Measurements from ENCODE around the gene APLNR. TPM values are rescaled to one million over a fixed set of nuclear protein-coding genes. Genes with fewer than 3 reads are reported as not detected.

The APLNR gene
- total RNA-seq, 1 donor from 2014 or later, result 1.2 TPM

DNA sequence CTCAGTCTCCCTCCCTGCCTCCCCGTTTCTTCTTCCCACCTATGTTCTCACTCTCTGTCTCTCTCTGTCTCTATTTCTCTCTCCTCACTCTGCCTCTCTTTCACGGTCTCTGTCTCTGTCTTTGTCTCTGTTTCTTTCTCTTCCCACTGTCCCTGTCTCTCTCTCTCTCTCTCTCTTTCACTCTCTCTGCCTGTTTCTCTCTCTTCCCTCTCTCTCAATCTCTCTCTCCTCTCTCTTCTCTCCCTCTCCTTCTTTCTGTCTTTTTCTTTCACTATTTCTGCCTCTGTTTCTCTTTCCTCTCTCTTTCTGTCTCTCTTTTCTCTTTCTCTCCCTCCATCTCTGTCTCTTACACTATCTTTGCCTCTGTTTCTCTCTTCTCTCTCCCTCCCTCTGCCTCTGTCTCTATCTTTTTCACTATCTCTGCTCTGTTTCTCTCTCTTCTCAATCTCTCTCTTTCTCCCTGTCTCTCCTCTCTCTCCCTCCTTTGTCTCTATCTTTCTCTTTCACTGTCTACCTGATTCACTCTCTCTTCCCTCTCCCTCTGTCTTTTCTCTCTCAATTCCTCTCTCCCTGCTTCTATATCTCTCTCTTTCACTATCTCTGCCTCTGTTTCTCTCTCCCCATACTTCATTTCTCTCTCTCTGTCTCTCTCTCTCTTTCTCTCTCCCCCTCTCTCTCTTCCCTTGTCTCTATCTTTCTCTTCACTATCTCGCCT lies 5.4 kb downstream of the APLNR start:
- TF ChIP-seq, protein P1, sequence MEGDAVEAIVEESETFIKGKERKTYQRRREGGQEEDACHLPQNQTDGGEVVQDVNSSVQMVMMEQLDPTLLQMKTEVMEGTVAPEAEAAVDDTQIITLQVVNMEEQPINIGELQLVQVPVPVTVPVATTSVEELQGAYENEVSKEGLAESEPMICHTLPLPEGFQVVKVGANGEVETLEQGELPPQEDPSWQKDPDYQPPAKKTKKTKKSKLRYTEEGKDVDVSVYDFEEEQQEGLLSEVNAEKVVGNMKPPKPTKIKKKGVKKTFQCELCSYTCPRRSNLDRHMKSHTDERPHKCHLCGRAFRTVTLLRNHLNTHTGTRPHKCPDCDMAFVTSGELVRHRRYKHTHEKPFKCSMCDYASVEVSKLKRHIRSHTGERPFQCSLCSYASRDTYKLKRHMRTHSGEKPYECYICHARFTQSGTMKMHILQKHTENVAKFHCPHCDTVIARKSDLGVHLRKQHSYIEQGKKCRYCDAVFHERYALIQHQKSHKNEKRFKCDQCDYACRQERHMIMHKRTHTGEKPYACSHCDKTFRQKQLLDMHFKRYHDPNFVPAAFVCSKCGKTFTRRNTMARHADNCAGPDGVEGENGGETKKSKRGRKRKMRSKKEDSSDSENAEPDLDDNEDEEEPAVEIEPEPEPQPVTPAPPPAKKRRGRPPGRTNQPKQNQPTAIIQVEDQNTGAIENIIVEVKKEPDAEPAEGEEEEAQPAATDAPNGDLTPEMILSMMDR (IDR thresholded peaks at IDR 0.05), result no peak

DNA sequence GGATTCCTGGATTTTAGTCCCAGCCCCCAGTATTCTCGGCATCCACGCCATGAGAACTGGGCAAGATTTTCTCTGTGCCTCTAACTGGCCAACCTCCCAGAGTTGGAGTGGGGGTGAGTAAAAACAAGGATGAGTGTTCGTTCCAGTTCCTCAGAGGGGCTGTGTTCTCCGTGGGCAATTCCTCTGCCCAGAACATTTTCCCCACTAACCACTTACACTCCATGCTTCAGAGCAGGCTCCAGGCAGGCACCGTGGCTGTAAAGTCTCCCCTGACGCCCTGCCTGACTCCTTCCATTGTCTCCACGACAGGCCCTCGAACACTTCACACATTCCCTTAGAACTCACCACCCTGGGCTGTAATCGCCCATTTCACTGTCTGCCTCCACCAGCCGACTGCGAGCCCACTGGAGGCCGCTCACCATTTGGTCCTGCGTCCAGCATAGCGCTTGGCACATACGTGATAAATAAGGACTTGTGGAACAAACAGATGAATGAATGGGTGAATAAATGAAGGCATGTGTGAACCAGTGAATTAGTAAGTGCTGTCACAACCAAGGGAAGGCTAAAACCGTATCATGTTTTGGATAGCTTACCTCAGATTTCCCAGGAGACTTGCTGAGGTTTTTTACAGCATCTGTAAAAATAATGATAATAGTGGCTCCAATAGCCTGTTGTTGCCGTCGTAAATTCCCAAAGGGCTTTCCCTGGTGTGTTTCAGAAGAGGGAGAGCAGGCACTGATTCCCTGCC lies 6.1 kb downstream of the APLNR start:
- ATAC-seq, result no peak

More for the DNA sequence above, 5.4 kb downstream of the APLNR start:
- H3K27me3 ChIP-seq, result no peaks in the 10 kb centered on the region
- intact Hi-C loops (cut with DNase I), result no loop called here
- ATAC-seq, result no peak
- no peaks in the 10 kb centered on the region for H3K4me1 ChIP-seq
- no peak overlapping the region for H3K4me3 ChIP-seq
- no peak overlapping the region for H3K27ac ChIP-seq
- no peak for DNase-seq
- no peaks in the 10 kb centered on the region for H3K9me3 ChIP-seq
- no peaks in the 10 kb centered on the region for H3K36me3 ChIP-seq

DNA sequence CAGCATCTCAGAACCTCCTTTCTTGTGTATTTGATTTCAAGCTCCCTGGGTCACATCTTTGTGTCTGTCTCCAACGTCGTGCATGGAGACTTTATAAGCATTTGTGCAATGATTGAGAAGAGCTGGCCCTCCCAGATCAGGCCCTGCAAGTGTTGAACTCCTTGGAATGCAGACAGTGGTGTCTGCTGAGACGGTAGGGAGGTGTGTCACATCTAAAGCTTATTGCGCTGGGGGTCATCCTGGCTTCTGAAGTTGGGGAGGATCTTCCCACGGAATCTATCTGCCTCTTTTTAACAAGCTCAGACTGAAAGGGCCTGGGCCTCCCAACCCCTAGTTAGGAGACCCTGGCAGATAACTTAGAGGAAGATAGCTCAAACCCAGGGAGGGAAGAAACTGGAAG lies 6.7 kb downstream of the APLNR start:
- no peak overlapping the region for H3K27ac ChIP-seq
- ATAC-seq, result no peak
- H3K27me3 ChIP-seq, result no peaks in the 10 kb centered on the region
- TF ChIP-seq, protein P1 (IDR thresholded peaks at IDR 0.05), result no peak
- intact Hi-C loops (cut with DNase I), result no loop called here
- H3K4me1 ChIP-seq, result no peaks in the 10 kb centered on the region
- no peaks in the 10 kb centered on the region for H3K9me3 ChIP-seq
- H3K36me3 ChIP-seq, result no peaks in the 10 kb centered on the region
- no peak for DNase-seq
- no peak overlapping the region for H3K4me3 ChIP-seq

More for the DNA sequence above, 6.1 kb downstream of the APLNR start:
- TF ChIP-seq, protein P1 (IDR thresholded peaks at IDR 0.05), result no peak
- DNase-seq, result no peak
- Histone ChIP-seq H3K9me3 (no peaks in the 10 kb centered on the region), H3K4me3 (no peak overlapping the region), H3K4me1 (no peaks in the 10 kb centered on the region), H3K36me3 (no peaks in the 10 kb centered on the region), H3K27me3 (no peaks in the 10 kb centered on the region), H3K27ac (no peak overlapping the region)
- intact Hi-C loops (cut with DNase I), result no loop called here

DNA sequence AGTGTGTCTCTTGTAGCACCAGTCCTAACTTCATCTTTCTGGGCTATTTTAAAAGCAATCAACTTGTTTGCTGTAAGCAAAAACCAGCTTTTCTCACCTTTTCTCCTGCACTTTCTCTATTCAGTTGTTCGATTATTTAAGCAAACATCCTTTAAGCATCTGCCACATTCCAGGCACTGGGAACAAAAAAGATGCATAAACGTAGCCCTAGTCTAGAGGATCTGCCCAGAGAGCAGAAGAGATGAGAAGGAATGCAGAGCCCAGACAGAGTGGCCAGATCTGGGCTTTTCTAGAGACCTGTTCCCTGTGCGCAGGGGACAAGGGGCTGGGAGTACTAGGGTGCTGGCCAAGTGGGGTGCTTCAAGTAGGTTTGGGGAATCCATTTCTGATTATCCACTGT lies 8.4 kb downstream of the APLNR start:
- no peaks in the 10 kb centered on the region for H3K9me3 ChIP-seq
- TF ChIP-seq, protein P1 (IDR thresholded peaks at IDR 0.05), result no peak
- intact Hi-C loops (cut with DNase I), result no loop called here

DNA sequence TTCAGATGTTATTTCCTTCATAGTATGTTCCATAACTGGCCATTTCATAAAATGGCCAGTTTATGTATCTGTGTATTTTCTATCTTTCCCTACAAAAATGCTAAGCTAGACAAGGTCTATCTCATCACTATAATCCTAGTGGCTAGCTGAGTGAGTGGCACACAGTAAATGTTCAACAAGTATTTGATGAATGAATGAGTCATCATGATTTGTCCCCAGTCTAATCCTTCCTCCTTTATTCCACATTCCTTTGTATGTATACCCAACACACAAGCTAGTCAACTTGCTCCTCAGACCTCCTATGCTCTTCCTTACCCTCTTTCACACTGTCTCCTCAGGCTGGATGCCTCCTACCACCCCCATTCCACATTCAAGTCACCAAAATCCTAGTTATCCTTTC lies 12.5 kb downstream of the APLNR start:
- Histone ChIP-seq H3K4me3 (no peak overlapping the region), H3K36me3 (no peaks in the 10 kb centered on the region), H3K27ac (no peak overlapping the region), H3K27me3 (no peaks in the 10 kb centered on the region), H3K9me3 (no peaks in the 10 kb centered on the region), H3K4me1 (peaks cover 3% of the 10 kb centered on the region)
- no peak for ATAC-seq
- TF ChIP-seq, protein P1 (IDR thresholded peaks at IDR 0.05), result no peak
- intact Hi-C loops (cut with DNase I), result no loop called here
- DNase-seq, result no peak

More for the DNA sequence above, 8.4 kb downstream of the APLNR start:
- H3K27ac ChIP-seq, result no peak overlapping the region
- no peak overlapping the region for H3K4me3 ChIP-seq
- DNase-seq (no peak), ATAC-seq (no peak)
- H3K4me1 ChIP-seq, result no peaks in the 10 kb centered on the region
- H3K36me3 ChIP-seq, result no peaks in the 10 kb centered on the region
- H3K27me3 ChIP-seq, result no peaks in the 10 kb centered on the region

Measured in upper lobe of right lung (tissue), 1 donor.